Chondrocyte (in vitro differentiated cells): ENCODE results near the gene CFAP45. TPM values are rescaled to one million over a fixed set of nuclear protein-coding genes. Genes with fewer than 3 reads are reported as not detected.

ENCODE experiments used
- DNase-seq: peaks from one replicate; pipeline ENCODE4 v3.0.0; 2021; ENCODE audit warnings: mixed read lengths, low spot score
- H3K27ac Mint-ChIP-seq: one replicate; pipeline ENCODE4 v1.8.0; 2021; ENCODE audit warnings: mild to moderate bottlenecking, moderate library complexity, mixed read lengths; ENCODE audit not compliant: unreplicated experiment
- H3K27me3 Mint-ChIP-seq: 2 replicates; pipeline ENCODE4 v1.8.0; 2021; ENCODE audit warnings: low read depth, mixed read lengths
- H3K36me3 Mint-ChIP-seq: 2 replicates; pipeline ENCODE4 v1.8.0; 2021; ENCODE audit warnings: low read depth, mixed read lengths
- H3K4me1 Mint-ChIP-seq: 2 replicates; pipeline ENCODE4 v1.8.0; 2021; ENCODE audit warnings: low read depth, mild to moderate bottlenecking, mixed read lengths
- H3K4me3 Mint-ChIP-seq: one replicate; pipeline ENCODE4 v1.8.0; 2021; ENCODE audit warnings: mild to moderate bottlenecking, moderate library complexity, mixed read lengths; ENCODE audit not compliant: unreplicated experiment
- H3K9me3 Mint-ChIP-seq: 2 replicates; pipeline ENCODE4 v1.8.0; 2021; ENCODE audit warnings: low read depth, mixed read lengths
- CTCF ChIP-seq: fragments of 200-600 bp; sonication (generic); IDR thresholded peaks from 2 replicates; pipeline ENCODE4 v1.5.0; 2021; ENCODE audit warnings: antibody characterized with exemption, mild to moderate bottlenecking, moderate library complexity
- total RNA-seq: library from RNA; stranded (reverse); gene quantifications from 3 replicates; pipeline ENCODE4 v1.2.1, GENCODE V29; 2021

Gene CFAP45
- total RNA-seq, 1 donor from 2014 or later: 0.37 TPM

GRCh38 chr1:159895836-159896545 lies 4.0 kb downstream of the CFAP45 start:
- no peak for DNase-seq
- Mint-ChIP-seq H3K27me3 (no peaks in the 10 kb centered on the region), H3K4me1 (peaks cover 18% of the 10 kb centered on the region), H3K4me3 (no peak overlapping the region), H3K36me3 (no peaks in the 10 kb centered on the region), H3K27ac (no peak overlapping the region), H3K9me3 (no peaks in the 10 kb centered on the region)
- no peak for TF ChIP-seq CTCF

- no peak overlapping the region for H3K27ac Mint-ChIP-seq
- TF ChIP-seq CTCF: no peak
- no peak overlapping the region for H3K4me3 Mint-ChIP-seq
- H3K9me3 Mint-ChIP-seq: no peaks in the 10 kb centered on the region
- no peaks in the 10 kb centered on the region for H3K36me3 Mint-ChIP-seq
- no peaks in the 10 kb centered on the region for H3K27me3 Mint-ChIP-seq
- no peak for DNase-seq
- peaks cover 13% of the 10 kb centered on the region for H3K4me1 Mint-ChIP-seq
These were observed 4.7 kb downstream of the CFAP45 start for GRCh38 chr1:159895286-159895685.

GRCh38 chr1:159892944-159893343 lies 7.0 kb downstream of the CFAP45 start:
- DNase-seq: no peak
- no peak for TF ChIP-seq CTCF
- H3K4me1 Mint-ChIP-seq: peaks cover 15% of the 10 kb centered on the region

GRCh38 chr1:159891275-159892157 lies 8.4 kb downstream of the CFAP45 start:
- H3K27ac Mint-ChIP-seq: peak overlapping the region; percentile 64
- peaks cover 15% of the 10 kb centered on the region for H3K4me1 Mint-ChIP-seq
- H3K36me3 Mint-ChIP-seq: no peaks in the 10 kb centered on the region
- H3K27me3 Mint-ChIP-seq: no peaks in the 10 kb centered on the region
- no peaks in the 10 kb centered on the region for H3K9me3 Mint-ChIP-seq
- DNase-seq: no peak
- TF ChIP-seq CTCF: peak; percentile 100
- H3K4me3 Mint-ChIP-seq: no peak overlapping the region

More at GRCh38 chr1:159892944-159893343, 7.0 kb downstream of the CFAP45 start:
- Mint-ChIP-seq H3K27ac (no peak overlapping the region), H3K4me3 (no peak overlapping the region), H3K36me3 (no peaks in the 10 kb centered on the region), H3K27me3 (no peaks in the 10 kb centered on the region), H3K9me3 (no peaks in the 10 kb centered on the region)

- peaks cover 15% of the 10 kb centered on the region for H3K4me1 Mint-ChIP-seq
- H3K4me3 Mint-ChIP-seq: no peak overlapping the region
- H3K36me3 Mint-ChIP-seq: no peaks in the 10 kb centered on the region
- no peak for DNase-seq
- no peak overlapping the region for H3K27ac Mint-ChIP-seq
- no peaks in the 10 kb centered on the region for H3K27me3 Mint-ChIP-seq
- TF ChIP-seq CTCF: no peak
- H3K9me3 Mint-ChIP-seq: no peaks in the 10 kb centered on the region
These were observed 9.6 kb downstream of the CFAP45 start for GRCh38 chr1:159890390-159890789.
